Karpas-422 (cell line): ENCODE measurements around the gene PDE4A. TPM values are rescaled to one million over a fixed set of nuclear protein-coding genes. Genes with fewer than 3 reads are reported as not detected.

ENCODE experiments used
- DNase-seq: peaks from one replicate; pipeline ENCODE4 v3.0.0-alpha.2; 2015
- H2AFZ ChIP-seq: fragments of 200-600 bp; sonication (generic); 2 replicates; pipeline ENCODE4 v1.6.1; 2014; ENCODE audit warnings: antibody characterized with exemption, low read length, mixed read lengths
- H3K27ac ChIP-seq: fragments of 200-600 bp; sonication (generic); 2 replicates; pipeline ENCODE4 v1.5.1; 2014; ENCODE audit warnings: mild to moderate bottlenecking, low read length, moderate library complexity
- H3K27me3 ChIP-seq: fragments of 200-600 bp; sonication (generic); 2 replicates; pipeline ENCODE4 v1.6.1; 2014; ENCODE audit warnings: low read length, mixed read lengths
- H3K36me3 ChIP-seq: fragments of 200-600 bp; sonication (generic); 2 replicates; pipeline ENCODE4 v1.6.1; 2014; ENCODE audit warnings: low read length, mixed read lengths; ENCODE audit not compliant: insufficient read depth
- H3K4me1 ChIP-seq: fragments of 200-600 bp; sonication (generic); 2 replicates; pipeline ENCODE4 v1.6.1; 2014; ENCODE audit warnings: mild to moderate bottlenecking, low read length, mixed read lengths
- H3K4me2 ChIP-seq: fragments of 200-600 bp; sonication (generic); 2 replicates; pipeline ENCODE4 v1.6.1; 2014; ENCODE audit warnings: low read length, low read depth, mild to moderate bottlenecking; ENCODE audit not compliant: poor library complexity, severe bottlenecking
- H3K4me3 ChIP-seq: fragments of 200-600 bp; sonication (generic); 2 replicates; pipeline ENCODE4 v1.5.1; 2014; ENCODE audit warnings: mild to moderate bottlenecking, antibody characterized with exemption, low read length, mixed read lengths
- H3K79me2 ChIP-seq: fragments of 200-600 bp; sonication (generic); 2 replicates; pipeline ENCODE4 v1.6.1; 2014; ENCODE audit warnings: mild to moderate bottlenecking, low read length, mixed read lengths
- H3K9ac ChIP-seq: fragments of 200-600 bp; sonication (generic); 2 replicates; pipeline ENCODE4 v1.6.0; 2014; ENCODE audit warnings: low read length
- H3K9me2 ChIP-seq: fragments of 200-600 bp; sonication (generic), shearing (Covaris generic); replicated peaks from 2 replicates; pipeline ENCODE4 v1.6.0; 2014; ENCODE audit warnings: mild to moderate bottlenecking, low read length, moderate library complexity; ENCODE audit not compliant: insufficient read depth
- H3K9me3 ChIP-seq: fragments of 300-700, 200-600 bp; sonication (generic); 2 replicates; pipeline ENCODE4 v1.6.1; 2014; ENCODE audit warnings: low read length, mixed read lengths
- H4K20me1 ChIP-seq: fragments of 200-600 bp; sonication (generic); 2 replicates; pipeline ENCODE4 v1.6.1; 2014; ENCODE audit warnings: mild to moderate bottlenecking, antibody characterized with exemption, low read length, low read depth; ENCODE audit not compliant: insufficient read depth
- total RNA-seq: library from RNA; depleted of rRNA; stranded (reverse); fragments of >200 nt; shearing (Covaris generic); gene quantifications from 2 replicates; pipeline ENCODE4 v1.2.3, GENCODE V29; 2014; ENCODE audit warnings: low replicate concordance

PDE4A gene
- total RNA-seq, 1 experiment from 2014 or later: 2.9 TPM

GRCh38 chr19:10491472-10492047, 71.2 kb downstream of the PDE4A start:
- no peak overlapping the region for H3K4me3 ChIP-seq
- no peak overlapping the region for H3K4me2 ChIP-seq
- H2AFZ ChIP-seq: no peak overlapping the region
- H3K36me3 ChIP-seq: peaks cover 23% of the 10 kb centered on the region
- no peak for DNase-seq
- no peak overlapping the region for H3K27ac ChIP-seq
- no peaks in the 10 kb centered on the region for H3K4me1 ChIP-seq
- H3K9me3 ChIP-seq: no peaks in the 10 kb centered on the region
- H3K9ac ChIP-seq: no peak overlapping the region
- H4K20me1 ChIP-seq: peaks cover 17% of the 10 kb centered on the region
- H3K9me2 ChIP-seq: no peaks in the 10 kb centered on the region
- H3K79me2 ChIP-seq: peaks cover 40% of the 10 kb centered on the region
- H3K27me3 ChIP-seq: no peaks in the 10 kb centered on the region

GRCh38 chr19:10497371-10497770, 77.0 kb downstream of the PDE4A start:
- Histone ChIP-seq H3K4me3 (no peak overlapping the region), H3K9me3 (no peaks in the 10 kb centered on the region), H3K36me3 (peaks cover 21% of the 10 kb centered on the region), H3K9me2 (no peaks in the 10 kb centered on the region), H4K20me1 (peaks cover 13% of the 10 kb centered on the region; the same call in 1 of the 2 replicates), H3K27me3 (no peaks in the 10 kb centered on the region), H3K4me2 (no peak overlapping the region), H3K79me2 (peaks cover 63% of the 10 kb centered on the region), H3K27ac (no peak overlapping the region), H3K9ac (no peak overlapping the region), H3K4me1 (peaks cover 5% of the 10 kb centered on the region), H2AFZ (no peak overlapping the region)
- DNase-seq: no peak

GRCh38 chr19:10499550-10500246, 79.4 kb downstream of the PDE4A start:
- Histone ChIP-seq H2AFZ (no peak overlapping the region), H3K36me3 (peaks cover 21% of the 10 kb centered on the region), H3K79me2 (peaks cover 62% of the 10 kb centered on the region), H3K9ac (no peak overlapping the region), H3K4me3 (no peak overlapping the region), H3K27me3 (no peaks in the 10 kb centered on the region), H3K4me1 (peaks cover 11% of the 10 kb centered on the region), H3K9me3 (no peaks in the 10 kb centered on the region), H3K27ac (no peak overlapping the region), H3K9me2 (no peaks in the 10 kb centered on the region), H4K20me1 (peaks cover 13% of the 10 kb centered on the region; the same call in 1 of the 2 replicates), H3K4me2 (no peak overlapping the region)
- no peak for DNase-seq

GRCh38 chr19:10500247-10500592, 79.9 kb downstream of the PDE4A start:
- Histone ChIP-seq H3K9ac (no peak overlapping the region), H3K27me3 (no peaks in the 10 kb centered on the region), H3K4me2 (no peak overlapping the region), H3K79me2 (peaks cover 58% of the 10 kb centered on the region), H3K4me3 (no peak overlapping the region), H2AFZ (no peak overlapping the region), H3K36me3 (peaks cover 18% of the 10 kb centered on the region), H3K4me1 (peaks cover 11% of the 10 kb centered on the region), H4K20me1 (peaks cover 13% of the 10 kb centered on the region; the same call in 1 of the 2 replicates), H3K9me3 (no peaks in the 10 kb centered on the region), H3K9me2 (no peaks in the 10 kb centered on the region), H3K27ac (no peak overlapping the region)
- no peak for DNase-seq

GRCh38 chr19:10501971-10502523, 81.7 kb downstream of the PDE4A start:
- Histone ChIP-seq H4K20me1 (peaks cover 13% of the 10 kb centered on the region; the same call in 1 of the 2 replicates), H3K36me3 (peaks cover 17% of the 10 kb centered on the region), H3K4me2 (peak overlapping the region; percentile 88), H3K27me3 (no peaks in the 10 kb centered on the region), H3K4me3 (peak overlapping the region; percentile 87), H3K9ac (peak overlapping the region; percentile 88), H3K9me3 (no peaks in the 10 kb centered on the region), H3K27ac (peak overlapping the region; percentile 76), H3K79me2 (peaks cover 49% of the 10 kb centered on the region), H3K9me2 (no peaks in the 10 kb centered on the region), H3K4me1 (peaks cover 11% of the 10 kb centered on the region), H2AFZ (peak overlapping the region; percentile 22; the same call in 1 of the 2 replicates)
- peak; percentile 76 for DNase-seq

- DNase-seq: peak; percentile 96
- Histone ChIP-seq H3K9me2 (no peaks in the 10 kb centered on the region), H3K27ac (peak overlapping the region; percentile 79), H3K9ac (peak overlapping the region; percentile 88), H3K4me2 (peak overlapping the region; percentile 88), H3K79me2 (peaks cover 44% of the 10 kb centered on the region), H3K9me3 (no peaks in the 10 kb centered on the region), H3K27me3 (no peaks in the 10 kb centered on the region), H3K4me1 (peaks cover 11% of the 10 kb centered on the region), H3K4me3 (peak overlapping the region; percentile 87), H4K20me1 (peaks cover 10% of the 10 kb centered on the region; the same call in 1 of the 2 replicates), H3K36me3 (peaks cover 14% of the 10 kb centered on the region), H2AFZ (peak overlapping the region; percentile 53; the same call in 1 of the 2 replicates)
Measured at GRCh38 chr19:10502524-10503001, 82.2 kb downstream of the PDE4A start.

GRCh38 chr19:10503002-10503789, 82.9 kb downstream of the PDE4A start, which contains the start of gene KEAP1:
Gene KEAP1, minus strand, starts transcription at chr19:10503356. Its CDS starts 3,323 bp downstream, at chr19:10500033.
- Histone ChIP-seq H3K4me3 (peak within 1 kb of the TSS; percentile 87), H3K9me2 (no peaks in the 10 kb centered on the region), H3K4me2 (peak within 1 kb of the TSS; percentile 88), H4K20me1 (peaks cover 10% of the 10 kb centered on the region; the same call in 1 of the 2 replicates), H3K9ac (peak within 1 kb of the TSS; percentile 88), H3K4me1 (peaks cover 11% of the 10 kb centered on the region), H3K79me2 (peaks cover 41% of the 10 kb centered on the region), H3K36me3 (peaks cover 14% of the 10 kb centered on the region), H2AFZ (peak within 1 kb of the TSS; percentile 53; the same call in 1 of the 2 replicates), H3K9me3 (no peaks in the 10 kb centered on the region), H3K27ac (peak within 1 kb of the TSS; percentile 79), H3K27me3 (no peaks in the 10 kb centered on the region)
- peak; percentile 81 for DNase-seq
